ENCODE data around the gene CGB1.
A peak's percentile ranks its signal among the peaks of the same experiment; 100 is the strongest.
"Not testable (repeated sequence)": the region's sequence is repeated elsewhere in the genome, so short reads cannot be mapped to it uniquely, and the experiment has no call there.

CGB1 gene

DNA sequence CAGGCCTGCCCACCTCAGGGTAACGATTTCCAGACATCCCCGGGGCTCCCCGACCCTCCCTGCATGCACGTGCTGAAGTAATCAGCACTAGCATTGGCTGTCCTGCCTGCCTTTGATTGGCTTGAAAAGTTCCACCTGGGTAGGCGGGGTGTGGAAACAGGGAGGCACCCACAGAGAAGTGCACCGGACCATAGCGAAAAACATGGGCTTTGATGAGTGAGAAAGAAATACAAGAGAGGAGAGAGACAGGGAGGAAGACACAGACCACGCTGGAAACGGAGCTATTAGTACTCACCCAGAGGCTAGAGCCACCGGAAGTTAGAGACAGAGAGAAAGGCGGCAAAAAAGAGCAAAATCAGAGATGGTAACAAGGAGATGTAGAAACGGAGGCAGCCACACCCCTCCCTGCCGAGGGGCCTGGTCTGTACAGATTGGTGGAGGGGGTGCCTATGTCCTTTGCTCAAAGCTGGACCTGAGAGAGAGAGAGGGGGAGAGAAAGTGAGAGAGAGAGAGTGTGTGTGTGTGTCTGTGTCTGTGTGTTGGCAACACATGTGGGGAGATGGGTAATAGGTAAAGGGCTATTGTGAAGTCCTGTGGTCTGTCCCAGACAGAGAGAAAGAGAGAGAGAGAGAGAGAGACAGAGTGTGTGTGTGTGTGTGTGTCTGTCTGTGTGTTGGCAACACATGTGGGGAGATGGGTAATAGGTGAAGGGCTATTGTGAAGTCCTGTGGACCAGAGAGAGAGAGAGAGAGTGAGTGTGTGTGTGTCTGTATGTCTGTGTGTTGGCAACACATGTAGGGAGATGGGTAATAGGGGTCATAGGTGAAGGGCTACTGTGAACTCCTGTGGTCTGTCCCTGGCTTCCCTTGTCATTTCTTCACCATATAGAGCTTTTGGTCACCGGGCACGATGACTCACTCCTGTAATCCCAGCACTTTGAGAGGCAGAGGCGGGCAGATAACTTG is 15.5 kb downstream of the CGB1 start:
- no peak for DNase-seq

- DNase-seq = no peak
Measured at GRCh38 chr19:49020342-49020741, 16.4 kb downstream of the CGB1 start.

GRCh38 chr19:49019242-49019932 is 17.3 kb downstream of the CGB1 start:
- peak; percentile 46 for DNase-seq

DNA sequence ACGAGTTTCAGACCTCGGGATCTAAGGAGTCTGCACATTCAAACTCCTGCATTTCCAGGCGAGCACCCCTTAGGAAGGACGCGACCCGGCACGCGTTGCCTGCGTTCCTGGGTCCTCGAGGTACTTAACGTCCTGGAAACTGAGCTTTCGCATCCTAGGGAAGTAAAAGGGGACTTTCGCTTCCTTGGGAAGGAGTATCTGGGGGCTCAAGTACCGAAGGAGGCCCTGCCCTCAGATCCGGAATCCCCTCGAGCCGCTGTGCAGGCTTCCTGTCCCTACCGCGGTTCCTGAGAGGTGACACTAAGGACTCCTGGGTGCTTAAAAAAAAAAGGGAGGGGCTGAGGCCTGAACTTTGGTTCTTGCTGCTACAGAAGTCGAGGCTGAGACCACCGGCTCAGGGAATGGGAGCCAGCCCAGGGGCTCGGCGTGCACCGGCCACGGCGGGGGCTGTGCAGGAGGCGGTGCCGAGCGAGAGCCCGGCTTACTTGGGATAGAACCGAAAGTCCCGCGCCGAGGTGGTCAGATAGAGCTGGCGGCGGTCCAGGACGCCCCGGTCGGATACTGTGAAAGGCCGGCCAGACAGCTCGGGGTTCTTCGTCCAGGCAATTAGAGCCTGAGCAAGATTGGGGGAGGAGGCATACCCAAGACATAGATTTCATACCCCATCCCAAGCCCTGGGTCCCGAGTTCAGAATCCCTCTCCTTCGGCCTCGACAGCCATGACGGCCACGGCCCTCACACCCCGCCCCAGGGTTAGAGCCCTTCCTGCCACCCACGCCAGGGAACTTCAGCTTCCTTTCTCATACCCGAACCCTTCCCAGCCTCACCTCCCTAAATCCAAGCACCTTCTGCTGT is 18.1 kb downstream of the CGB1 start:
- not testable (repeated sequence) for DNase-seq

DNA sequence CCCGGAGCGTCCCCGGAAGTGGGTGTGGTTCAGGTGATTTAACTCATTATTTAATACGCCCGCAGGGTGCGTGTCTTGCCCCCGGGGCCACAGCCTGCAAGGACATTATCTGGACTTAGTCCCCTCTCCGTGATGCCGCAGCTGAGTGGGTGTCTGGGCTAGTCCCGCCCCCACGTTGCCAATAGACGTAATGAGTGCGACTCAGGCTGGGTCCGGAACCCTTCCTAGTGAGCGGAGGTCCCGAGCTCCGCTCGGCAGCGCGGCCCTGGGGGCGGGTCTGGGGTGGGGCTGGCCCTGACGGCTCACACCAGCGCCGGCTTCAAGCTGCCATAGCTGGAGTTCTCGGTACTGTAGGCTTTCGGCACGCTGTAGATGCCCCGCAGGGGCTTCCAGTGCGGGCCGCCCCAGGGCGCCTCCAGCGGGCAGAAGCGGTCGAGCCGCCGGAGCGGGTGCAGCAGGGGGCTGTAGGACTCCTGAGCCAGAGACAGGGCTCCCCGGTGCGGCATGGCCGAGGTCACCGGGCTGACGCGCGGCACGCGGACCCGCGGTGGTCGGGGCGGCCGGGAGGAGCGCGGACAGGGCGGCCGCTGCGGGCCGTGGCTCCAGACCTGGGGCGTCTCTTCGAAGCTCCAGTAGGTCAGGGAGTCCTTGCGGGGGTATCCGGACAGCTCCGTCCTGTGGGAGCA is 18.9 kb downstream of the CGB1 start:
- DNase-seq = peak; percentile 57

GRCh38 chr19:49017041-49017665 is 19.5 kb downstream of the CGB1 start, which contains the start of gene LHB:
Gene LHB, minus strand, starts transcription at chr19:49017091. Its CDS starts 10 bp downstream, at chr19:49017081.
- DNase-seq = no peak

GRCh38 chr19:49016067-49016839 is 20.4 kb downstream of the CGB1 start:
- DNase-seq = no peak

GRCh38 chr19:49014870-49015255 is 21.8 kb downstream of the CGB1 start:
- DNase-seq = no peak

DNA sequence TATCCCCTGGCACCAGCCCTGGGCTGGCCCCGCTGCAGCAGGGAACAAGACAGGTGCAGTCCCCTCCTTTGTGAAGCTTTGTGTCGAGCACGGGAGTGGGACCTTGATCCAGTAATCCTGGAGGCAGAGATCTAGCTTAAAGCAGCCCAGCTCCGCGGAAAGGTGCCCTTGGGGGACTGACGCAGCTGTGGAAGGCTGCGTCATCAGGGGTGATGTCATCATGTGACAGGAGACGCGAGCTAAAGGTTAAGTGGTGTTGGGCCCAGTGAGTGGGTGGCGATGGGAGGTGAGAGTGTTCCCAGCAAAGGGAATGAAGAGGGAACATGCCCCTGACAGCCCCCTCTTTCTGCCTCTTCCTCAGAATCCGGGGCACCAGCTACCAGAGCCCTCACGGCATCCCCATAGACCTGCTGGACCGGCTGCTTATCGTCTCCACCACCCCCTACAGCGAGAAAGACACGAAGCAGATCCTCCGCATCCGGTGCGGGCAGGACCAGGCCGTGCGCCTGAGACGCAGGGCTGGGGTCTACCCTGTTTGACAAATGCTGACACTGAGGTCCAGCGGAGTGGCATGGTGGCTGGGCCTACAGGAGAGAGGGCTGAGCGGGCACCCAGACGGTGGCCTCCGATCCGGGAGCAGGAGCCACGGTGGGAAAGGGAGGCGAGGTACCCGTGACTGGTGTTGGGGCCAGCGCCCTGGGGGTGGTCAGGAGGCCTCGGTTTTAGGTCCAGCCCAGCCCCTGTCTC is 22.4 kb downstream of the CGB1 start:
- no peak for DNase-seq

DNA sequence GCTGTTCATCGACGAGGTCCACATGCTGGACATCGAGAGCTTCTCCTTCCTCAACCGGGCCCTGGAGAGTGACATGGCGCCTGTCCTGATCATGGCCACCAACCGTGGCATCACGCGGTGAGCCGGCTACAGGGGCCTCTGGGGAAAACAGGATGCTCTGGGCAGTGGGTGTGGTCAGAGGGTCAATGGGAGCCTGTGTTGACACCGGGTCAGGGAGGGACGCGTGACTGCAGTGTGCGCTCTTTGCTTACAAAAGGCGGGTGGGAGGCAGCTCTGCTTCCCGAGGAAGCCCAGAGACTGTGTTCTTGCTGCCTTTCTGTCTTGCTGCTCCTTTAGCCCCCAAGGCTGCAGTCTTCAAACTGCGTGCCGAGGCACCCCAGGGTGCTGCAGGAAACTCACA is 25.5 kb downstream of the CGB1 start:
- no peak for DNase-seq

DNA sequence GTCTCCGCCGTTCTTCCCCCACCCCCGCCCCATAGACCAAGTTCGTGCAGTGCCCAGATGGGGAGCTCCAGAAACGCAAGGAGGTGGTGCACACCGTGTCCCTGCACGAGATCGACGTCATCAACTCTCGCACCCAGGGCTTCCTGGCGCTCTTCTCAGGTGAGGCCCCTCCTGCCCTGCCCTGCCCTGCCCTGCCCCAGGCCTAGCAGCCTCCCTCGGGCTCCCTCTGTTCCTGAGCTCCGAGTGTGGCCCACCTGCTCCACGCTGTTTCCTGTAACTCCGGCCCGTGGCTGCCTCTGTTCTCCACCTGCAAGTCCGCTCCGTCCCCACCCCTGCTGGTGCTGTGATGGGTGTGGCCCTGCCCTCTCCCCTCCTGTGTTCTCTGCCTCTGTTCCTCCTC is 26.2 kb downstream of the CGB1 start:
- no peak for DNase-seq

DNA sequence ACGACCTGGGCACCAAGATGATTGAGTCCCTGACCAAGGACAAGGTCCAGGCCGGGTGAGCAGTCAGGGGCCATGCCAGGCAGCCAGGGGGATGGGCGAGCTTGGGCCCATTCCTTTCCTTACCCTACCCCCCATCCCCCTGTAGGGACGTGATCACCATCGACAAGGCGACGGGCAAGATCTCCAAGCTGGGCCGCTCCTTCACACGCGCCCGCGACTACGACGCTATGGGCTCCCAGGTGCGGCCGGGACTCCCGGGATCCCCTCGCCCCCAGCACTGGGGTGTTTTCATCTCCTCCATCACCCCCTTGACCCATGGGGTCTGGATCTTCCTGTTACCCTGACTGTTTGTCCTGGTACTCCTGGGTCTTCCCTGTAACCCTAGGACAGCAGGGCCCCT is 26.9 kb downstream of the CGB1 start:
- no peak for DNase-seq

- DNase-seq = no peak
Measured at GRCh38 chr19:49006905-49007304, 29.8 kb downstream of the CGB1 start.

GRCh38 chr19:49004964-49005614 is 31.6 kb downstream of the CGB1 start:
- DNase-seq = no peak

DNA sequence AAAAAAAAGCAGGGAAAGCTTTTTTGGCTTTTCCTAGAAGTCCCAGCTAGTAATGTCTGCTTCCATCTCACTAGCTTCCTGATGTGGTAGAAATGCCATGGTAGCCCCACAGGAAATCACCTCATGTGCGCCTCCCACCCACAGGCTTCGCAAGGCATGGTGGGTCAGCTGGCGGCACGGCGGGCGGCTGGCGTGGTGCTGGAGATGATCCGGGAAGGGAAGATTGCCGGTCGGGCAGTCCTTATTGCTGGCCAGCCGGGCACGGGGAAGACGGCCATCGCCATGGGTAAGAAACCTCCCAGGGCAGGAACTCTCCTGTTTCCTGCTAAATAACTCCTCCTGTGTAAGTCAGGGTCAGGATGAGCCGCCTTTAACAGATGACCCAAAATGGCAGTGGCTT is 32.6 kb downstream of the CGB1 start:
- DNase-seq = no peak

GRCh38 chr19:48999481-49000325 is 37.0 kb downstream of the CGB1 start:
- peak; percentile 61 for DNase-seq

GRCh38 chr19:48997972-48998371 is 38.7 kb downstream of the CGB1 start:
- DNase-seq = peak; percentile 15

- DNase-seq = no peak
Measured at GRCh38 chr19:48994035-48994386, 42.7 kb downstream of the CGB1 start.

Data from activated effector memory CD4-positive, alpha-beta T cell treated with Interleukin-2 at 50 U/mL for 16 hours (primary cell).